CD1c-positive myeloid dendritic cell (primary cell): Measurements from ENCODE around the gene JPH3.

ENCODE experiments used
- DNase-seq: peaks from one replicate; pipeline ENCODE4 v3.0.0-alpha.2; 2016; ENCODE audit errors: extremely low spot score

The JPH3 gene

DNA sequence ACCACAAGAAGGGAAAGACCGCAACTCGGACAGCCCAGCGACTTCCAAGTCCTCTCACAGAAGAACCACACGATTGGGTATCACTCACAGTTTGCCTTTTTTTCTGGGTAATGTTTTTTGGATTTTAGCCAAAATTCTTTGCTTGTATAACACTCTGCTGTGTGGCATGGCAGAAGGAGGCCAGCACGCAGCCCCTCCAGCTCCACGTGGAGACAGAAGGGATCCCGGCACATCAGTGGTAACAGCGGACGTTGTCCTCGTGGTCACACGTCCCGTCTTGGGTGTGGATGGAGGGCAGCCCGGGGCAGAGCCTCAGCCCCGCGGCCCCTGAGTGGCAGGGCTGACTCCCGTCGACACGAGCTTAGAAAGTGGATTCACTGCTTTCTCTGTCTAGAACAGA lies 94.4 kb downstream of the JPH3 start:
- no peak for DNase-seq

DNA sequence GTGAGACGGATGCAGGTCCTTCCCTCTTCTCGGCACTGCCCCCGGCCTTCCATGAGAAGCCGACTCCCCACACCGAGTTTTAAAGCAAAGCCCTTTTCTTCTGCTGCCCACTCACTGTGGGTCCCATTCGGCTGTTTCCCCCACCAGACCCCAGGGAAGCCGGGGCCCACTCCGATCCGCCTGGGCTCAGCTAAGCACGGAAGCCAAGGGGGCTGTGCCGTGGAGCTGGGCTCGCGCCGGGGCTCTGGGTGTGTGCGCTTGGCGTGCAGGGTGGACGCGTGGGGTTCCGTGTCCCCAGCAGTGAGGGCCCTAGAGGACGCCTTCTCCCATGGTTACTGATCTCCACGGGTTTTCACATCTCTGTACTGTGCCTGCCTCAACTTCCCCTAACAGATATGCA lies 94.9 kb downstream of the JPH3 start:
- no peak for DNase-seq

DNA sequence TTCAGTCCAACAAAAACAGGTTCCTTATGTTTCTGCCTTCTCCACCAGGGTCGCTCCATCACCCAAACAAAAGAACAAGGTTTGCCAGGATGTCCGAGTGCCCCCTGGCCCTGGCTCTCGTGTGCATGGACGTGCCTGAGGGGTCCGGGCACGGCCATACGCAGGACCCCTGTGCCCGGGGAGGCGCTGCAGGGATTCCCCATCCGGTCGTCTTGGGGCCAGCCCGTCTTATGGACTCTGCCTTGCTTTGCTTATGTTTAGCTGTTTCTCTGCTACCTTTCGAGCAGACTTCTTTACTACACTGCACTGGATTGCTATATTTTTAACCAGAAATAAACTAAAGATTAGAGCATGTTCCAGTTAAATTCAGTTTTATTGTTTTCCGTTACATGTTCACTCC lies 95.5 kb downstream of the JPH3 start:
- DNase-seq: no peak

DNA sequence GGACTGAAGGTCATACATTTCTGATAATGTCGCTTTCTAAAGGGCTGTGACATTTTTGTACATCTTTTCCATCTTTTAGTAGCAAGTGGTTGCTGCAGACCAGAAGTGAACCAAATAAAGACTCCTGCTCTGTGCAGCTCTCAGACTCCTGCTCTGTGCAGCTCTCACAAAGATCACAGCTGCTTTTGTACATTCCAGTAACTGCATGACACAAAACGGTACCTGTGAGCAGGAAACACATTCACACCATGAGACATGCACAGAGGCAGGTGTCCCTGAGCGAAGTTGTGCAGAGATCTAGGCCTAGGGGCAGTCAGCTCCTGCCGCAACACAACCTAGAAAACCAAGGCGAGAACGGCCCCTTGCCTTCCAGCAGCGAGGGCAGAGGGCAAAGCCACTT lies 95.9 kb downstream of the JPH3 start:
- no peak for DNase-seq

DNA sequence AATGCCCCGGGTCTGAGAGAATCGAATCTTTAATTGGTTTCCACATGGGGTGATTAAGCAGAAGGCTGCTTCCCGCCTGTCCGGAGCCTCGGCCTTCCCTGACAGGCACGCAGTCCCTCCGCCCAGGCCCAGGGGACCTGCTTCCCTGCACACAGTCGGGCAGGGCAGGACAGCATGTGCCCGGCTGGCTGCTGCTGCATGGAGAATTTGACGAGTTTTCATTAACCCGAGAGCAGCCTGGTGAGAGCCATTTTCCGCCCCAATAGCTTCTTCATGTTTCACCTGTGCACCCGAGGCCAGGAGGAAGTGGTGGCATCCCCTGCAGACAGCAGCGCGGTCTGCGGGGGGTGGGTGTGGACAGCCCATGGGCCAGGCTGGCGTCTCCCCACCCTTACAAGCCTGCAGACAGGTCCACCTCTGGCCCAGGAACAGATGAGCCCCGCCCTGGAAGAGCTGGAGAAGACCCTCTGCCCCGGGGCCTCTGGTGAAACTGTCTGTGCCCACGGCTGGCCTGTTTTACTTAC lies 96.4 kb downstream of the JPH3 start:
- no peak for DNase-seq

DNA sequence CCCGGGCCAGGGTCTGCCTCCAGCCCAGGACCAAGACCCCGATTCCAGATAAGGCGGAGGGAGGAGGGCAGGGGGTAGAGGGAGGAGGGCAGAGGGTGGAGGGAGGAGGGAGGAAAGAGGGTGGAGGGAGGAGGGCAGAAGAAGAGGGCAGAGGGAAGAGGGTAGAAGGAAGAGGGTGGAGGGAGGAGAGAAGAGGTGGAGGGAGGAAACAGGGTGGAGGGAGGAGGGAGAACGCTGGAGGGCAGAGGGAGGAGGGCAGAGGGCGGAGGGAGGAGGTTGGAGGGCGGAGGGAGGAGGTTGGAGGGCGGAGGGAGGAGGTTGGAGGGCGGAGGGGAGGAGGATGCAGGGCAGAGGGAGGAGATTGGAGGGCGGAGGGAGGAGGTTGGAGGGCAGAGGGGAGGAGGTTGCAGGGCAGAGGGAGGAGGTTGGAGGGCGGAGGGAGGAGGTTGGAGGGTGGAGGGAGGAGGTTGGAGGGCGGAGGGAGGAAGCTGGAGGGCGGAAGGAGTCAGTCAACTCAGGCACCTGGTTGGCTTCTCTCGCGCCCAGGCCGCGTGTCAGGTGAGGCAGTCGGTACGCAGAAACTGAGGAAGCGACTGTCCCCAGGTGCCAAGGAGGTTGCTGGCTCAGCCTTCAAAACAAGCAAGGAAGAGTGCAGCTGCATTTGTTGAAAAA lies 98.2 kb downstream of the JPH3 start:
- DNase-seq: no peak

DNA sequence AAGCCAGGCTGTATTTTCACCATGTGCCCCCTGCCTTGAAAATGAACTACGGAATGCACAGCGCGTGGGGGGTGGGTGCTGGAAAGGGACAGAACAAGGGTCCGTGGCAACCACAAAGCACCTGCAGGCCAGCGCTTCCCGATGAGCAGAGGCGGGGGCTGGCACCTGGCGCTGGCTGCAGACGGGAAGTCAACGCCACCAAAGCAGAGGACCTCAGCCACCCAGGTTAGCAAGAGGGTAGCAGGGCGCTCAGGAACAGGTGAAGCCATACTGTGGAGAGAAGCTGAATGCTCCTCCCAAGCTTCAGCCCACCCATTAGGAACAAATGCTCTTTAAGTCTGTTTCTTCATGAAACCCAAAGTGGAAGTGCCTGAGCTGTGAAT lies 98.8 kb downstream of the JPH3 start:
- no peak for DNase-seq

DNA sequence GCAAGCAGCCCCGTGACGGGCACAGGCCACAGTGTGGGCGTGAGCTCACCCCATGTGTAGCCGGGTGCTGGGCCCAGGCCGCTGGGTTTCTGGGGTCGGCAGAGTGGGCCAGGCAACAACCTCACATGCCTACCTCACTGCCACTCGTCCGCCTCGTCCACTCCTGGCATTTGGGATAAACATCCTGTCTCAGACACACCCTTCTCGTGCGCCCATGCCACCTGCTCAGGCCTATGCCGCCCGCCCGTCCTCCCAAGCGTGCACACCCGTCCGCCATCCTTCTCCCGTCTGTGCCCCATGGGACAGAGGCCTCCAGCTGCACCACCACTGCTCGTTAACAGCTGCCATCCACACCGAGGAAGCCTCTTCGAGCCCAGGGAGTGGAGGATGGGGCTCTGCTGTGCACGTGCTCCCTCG lies 99.2 kb downstream of the JPH3 start:
- DNase-seq: no peak

DNA sequence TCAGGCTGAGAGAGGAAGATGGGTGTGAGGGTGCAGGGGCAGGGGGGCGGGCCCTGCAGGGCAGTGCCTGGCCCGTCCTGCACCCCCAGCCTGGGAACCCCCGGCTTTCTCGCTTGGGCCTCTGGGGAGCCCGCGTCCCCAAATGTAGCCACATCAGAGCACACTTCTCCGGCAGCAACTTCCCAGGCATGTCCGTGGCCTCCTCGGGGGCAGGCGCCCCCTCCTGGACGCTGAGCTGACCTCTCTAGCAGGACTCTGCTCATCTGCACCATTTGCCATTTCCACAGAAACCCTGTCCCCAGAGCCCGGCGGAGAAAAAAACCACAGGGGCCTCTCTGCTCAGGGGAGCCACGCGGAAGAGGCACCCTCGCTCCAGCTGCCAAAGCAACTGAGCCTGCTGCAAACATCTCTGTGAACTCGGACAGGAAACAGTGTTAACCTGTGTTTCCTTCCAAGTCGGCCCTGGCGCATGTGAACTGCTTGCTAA lies 100.1 kb downstream of the JPH3 start:
- peak; percentile 29 for DNase-seq

DNA sequence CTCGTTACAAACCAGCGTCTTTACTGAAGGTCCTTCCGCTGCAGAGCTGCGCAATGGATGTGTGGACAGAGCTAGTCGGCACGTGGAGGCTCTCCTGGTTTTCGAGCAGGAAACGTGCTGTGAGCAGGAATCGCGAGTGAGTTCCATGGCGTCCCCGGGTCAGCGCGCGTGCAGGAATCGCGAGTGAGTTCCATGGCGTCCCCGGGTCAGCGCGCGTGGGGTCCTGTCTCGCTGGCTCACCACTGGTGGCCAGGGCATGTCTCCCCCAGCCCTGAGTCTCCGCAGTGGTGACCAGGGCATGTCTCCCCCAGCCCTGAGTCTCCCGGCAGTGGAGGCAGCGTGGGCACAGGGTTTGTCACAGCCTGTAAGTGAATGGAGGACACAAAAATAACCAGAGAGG lies 100.8 kb downstream of the JPH3 start:
- no peak for DNase-seq

DNA sequence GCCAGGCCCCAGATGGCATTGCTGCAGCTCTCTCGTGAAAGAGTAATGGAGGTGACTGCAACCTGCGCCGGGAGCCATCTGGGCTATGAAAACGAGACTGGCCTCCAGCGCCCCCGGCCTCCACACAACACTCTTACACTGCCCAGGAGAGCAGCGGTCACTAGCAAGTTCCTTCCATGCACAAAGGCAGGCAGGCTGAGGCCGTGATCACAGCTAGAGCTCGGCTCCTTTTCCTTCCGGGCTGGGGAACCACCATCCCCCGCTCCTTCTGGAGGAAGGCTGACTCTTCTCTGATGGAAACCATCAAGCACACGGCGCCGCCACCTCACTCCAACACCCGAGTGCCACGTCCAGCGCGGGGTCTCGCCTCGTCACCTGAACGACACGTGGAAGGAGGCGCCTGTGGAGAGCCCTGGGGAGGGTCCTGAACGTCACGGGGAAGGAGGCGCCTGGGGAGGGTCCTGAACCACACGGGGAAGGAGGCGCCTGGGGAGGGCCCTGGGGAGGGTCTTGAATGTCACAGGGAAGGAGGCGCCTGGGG lies 101.6 kb downstream of the JPH3 start:
- no peak for DNase-seq

DNA sequence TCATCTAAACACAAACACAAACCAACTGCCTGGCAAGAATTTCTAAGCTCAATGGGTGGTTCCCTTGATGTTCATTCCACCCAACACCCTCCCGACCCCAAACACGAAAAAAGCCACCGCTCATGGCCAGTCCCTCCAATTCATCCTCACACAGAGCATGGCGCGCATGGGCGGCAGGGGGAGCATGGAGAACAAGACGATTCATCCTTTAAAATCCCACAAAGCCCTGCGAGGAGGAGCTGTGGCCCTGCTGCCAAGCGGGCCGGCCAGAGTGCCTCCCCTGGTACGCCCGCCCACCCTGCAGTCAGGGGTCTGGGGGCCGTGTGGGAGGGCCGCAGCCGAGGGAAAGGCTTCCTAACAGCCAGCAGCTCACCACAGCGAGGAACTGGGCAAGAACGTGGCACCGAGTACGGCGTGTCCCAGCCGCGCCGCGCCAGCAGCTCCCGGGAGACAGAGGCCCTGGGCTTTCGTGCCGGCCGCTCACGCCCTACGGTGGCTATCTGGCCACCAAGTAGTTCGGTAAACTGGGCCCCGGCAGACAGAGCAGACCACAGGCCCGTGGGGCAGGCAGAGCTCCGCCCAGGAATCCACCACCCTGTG lies 102.5 kb downstream of the JPH3 start:
- DNase-seq: no peak

DNA sequence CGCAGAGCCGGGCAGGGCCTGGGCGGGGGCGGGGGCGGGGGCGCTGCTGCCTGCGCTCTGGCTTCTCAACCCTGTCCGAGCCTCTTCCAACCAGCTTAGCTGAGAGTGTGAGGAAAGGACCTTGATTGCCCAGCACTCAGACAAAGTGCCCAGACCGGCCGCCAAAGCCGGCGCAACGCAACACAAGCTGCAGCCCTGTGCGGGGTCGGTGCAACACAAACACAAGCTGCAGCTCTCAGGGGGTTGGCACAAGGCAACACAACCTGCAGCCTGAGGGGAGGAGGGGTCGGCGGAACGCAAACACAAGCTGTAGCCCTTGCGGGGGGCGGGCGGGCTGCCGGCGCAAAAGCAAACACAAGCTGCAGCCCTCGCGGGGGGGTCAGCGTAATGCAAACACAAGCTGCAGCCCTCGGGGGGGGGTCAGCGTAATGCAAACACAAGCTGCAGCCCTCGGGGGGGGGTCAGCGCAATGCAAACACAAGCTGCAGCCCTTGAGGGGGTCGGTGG lies 103.5 kb downstream of the JPH3 start:
- DNase-seq: no peak

DNA sequence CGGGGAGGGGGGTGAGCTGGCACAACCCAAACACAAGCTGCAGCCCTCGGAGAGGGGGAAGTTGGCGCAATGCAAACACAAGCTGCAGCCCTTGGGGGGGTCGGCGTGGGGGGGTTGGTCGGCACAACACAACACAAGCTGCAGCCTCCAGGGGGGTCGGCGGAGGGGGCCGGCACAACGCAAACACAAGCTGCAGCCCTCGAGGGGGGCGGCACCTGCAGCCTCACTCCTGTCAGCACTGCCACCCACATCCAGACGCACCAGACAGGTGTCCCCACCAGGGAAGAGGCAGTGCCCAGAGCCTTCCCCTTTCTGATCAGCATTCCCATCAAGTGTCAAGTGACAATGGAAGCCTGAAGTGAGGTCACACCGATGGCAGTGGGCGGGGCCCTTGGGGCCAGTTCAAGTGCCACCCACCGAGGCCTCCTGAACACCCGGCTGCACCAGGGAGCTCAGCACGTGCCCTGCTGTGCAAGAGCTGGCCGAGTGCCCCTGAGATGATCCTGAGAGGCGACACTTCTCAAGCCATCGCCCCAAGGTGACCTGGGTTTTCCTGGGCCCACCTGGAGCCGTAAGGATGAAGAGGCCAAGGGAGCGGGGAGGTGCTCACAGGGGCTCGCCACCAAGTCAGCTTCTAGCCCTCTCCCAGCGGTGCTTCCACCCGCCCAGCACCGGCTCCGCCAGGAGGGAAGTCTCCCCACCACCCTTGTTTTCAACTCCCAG lies 104.1 kb downstream of the JPH3 start:
- DNase-seq: no peak

DNA sequence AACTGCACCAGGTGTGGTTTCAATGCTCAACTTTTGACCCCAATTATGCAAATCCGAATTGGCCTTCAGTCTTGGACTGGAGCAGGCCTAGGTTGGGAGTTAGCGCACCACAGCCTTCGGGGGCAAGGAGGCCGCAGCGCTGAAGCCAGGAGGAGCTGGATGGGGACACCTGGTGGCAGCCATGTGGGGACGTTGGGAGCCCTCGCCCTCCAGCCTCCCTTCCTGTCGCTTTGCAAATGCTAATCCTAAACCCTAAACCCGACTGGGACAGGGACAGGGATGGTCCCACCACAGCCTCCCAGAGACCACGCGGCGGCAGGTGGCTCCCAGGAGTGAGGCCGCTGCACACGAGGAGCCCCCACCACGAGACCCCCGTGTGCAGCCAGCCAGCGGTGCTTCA lies 104.8 kb downstream of the JPH3 start:
- DNase-seq: no peak

DNA sequence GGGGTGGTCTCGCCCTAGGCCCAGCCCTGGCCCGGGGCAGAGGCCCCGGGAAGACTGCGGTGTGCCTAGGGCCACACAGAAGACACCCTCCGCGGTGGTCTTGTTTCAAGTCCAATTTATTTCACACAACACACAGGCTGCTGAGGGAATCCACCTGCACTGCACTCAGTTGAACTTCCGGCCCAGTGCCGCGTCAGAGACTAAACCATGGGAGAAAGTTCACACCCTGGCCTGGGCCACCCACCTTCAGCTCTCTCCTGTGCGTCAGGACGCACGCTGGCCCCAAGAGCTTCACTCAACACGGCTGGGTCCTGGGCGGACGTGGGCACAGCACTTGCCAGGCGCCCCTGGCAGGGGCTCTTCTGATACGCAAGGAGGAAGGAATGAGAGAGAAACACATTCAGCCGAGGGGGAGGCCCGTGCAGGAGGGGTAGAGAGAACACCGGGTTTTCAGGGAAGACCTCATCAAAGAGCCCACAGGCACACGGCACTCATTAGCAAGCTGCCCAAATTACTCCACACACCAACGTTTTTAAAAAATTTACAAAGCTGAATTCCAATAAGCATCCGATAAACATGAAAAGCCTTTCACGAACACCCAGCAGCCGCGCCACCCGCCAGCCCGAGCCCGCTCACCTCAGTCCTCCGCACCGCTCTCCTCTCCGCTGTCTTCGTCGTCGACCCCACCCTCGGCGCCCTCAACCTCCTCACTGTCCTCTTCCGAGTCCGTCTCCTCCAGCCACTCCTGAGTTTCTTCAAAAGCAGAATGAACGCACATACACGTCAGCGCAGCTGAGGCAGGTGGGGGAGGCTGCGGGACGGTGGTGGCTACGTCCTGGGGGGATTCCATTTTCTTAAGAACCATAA lies 105.6 kb downstream of the JPH3 start:
- DNase-seq: no peak

DNA sequence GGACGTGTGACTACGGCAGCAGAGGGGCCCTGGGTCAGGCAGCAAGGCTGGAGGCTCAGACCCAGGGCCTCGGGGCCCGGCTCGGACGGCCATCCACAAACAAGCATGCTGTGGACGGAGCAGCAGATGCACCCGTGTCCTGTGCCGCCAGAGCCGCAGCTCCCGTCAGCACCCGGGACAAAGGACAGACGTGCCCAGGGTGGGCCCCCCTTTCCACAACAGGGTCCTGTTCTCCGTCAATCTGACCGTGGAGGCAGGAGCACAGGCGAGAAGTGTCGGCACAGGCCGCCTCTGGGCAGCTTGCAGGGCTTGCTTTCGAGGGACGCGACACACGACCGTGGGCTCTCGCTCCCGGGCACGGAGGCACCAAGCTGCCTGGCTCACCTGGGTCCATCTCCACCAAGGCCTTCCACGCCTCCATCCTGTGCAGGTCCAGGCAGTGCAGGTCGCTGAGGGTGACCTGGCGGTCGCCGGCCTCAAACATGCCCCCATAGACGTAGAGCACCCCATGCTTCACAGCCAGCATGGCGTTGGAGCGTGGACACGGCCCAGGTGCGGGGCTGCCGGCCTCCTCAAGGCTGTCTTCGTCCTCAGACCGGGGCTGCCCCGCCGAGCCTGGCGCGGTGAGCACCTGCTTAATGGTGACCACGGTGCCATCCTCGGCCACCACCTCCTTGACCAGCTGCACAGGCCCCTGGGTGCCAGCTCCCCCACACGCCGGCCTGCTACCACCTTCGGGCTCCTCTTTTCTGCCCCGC lies 106.8 kb downstream of the JPH3 start:
- no peak for DNase-seq

DNA sequence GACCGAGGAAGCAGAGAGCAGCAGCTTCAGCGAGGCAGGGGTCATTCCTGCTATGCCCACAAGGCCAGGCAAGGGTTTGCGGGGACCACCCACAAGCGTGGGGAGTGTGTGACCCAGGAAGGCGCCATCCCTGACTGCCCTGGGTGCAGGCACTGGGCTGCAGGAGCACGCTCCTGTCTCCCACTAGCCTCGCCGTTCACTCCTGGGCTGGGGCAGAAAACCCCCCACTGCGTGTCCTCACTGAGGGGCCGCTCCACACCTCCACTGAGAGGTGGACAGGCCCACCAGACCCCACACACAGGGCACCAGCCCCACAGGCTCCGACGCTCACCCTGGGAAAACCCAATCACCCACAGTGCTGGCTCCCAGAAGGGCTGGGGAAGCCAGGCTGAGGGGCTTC lies 107.4 kb downstream of the JPH3 start:
- no peak for DNase-seq

DNA sequence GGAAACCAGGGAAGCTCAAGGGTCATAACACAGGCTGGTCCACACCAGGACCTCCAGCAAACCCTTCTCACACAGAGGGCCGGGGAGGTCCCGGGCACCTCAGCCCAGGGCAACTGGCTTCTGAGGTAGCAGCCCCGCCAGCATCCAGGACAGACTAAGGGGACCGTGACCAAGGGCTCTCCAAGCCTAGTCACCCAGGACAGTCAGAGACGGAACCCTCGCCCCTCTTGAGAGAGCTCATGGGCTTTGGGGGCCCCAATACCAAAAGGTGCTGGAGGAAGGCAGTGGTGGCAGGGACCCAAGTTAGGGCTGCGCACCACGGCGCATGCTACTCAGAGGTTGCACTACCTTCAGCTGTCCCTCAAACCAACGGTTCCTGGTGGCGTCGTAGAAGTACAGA lies 108.6 kb downstream of the JPH3 start:
- no peak for DNase-seq

DNA sequence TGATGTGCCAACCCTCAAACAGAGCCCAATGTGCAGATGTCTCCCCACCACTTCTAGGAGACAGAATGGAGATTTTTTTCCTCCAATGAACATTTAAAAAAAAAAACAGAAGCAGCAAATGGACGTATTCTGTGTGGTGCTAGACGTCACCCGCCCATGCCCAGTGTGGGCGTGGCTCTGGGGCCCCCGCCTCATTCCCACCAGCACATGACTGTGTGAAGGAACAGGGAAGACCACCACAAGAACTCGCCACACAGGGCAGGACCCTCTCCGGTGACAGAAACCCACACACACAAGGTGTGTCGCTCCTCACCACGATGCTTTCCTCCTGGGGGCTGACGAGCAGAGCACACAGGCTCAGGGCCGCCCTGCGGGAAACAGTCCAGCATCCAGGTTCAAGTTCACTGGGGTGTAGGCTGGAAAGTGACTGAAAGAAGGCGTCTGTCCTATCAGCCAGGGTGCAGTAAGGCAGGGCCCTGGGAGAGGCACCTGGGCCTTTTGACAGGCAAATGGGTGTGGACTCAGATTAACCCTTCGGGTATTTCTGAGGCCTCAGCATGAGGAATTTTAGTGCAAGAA lies 110.0 kb downstream of the JPH3 start:
- no peak for DNase-seq
